ENCODE measurements around the gene PRDM16. TPM values are rescaled to one million over a fixed set of nuclear protein-coding genes. Genes with fewer than 3 reads are reported as not detected.

The PRDM16 gene
- total and polyA plus RNA-seq, 2 of the 4 experiments (the other 2 are of a cell fraction) = 0.02 TPM; not detected in 1

Small RNA genes lying within 50 kb of the gene (microRNA-seq; reads per million reads assigned to microRNA genes)
- gene MIR4251 (ENCODE audit: unreplicated experiment) = not detected

Other genes with a start within 250 kb of the PRDM16 start
- not detected in 2 replicates for gene ACTRT2, start 47.7 kb upstream of the PRDM16 start, total RNA-seq (2012; rRNA removed)
- not detected in 2 replicates for gene ACTRT2, start 47.7 kb upstream of the PRDM16 start, polyA plus RNA-seq (2012; rRNA removed)